HFFc6 (cell line): ENCODE data around the gene BDP1. TPM values are rescaled to one million over a fixed set of nuclear protein-coding genes. Genes with fewer than 3 reads are reported as not detected.
"Not testable (repeated sequence)": the region's sequence is repeated elsewhere in the genome, so short reads cannot be mapped to it uniquely, and the experiment has no call there.

Experiments
- DNase-seq: peaks from one replicate; pipeline ENCODE4 v3.0.0-alpha.2; 2018
- H3K27ac Mint-ChIP-seq: 2 replicates; pipeline ENCODE4 v1.8.0; 2020; ENCODE audit warnings: mild to moderate bottlenecking, mixed read lengths
- H3K27me3 Mint-ChIP-seq: 2 replicates; pipeline ENCODE4 v1.8.0; 2021; ENCODE audit warnings: mild to moderate bottlenecking, moderate library complexity, mixed read lengths; ENCODE audit not compliant: insufficient read depth
- H3K36me3 Mint-ChIP-seq: 2 replicates; pipeline ENCODE4 v1.8.0; 2021; ENCODE audit warnings: low read depth, mixed read lengths
- H3K4me1 Mint-ChIP-seq: 2 replicates; pipeline ENCODE4 v1.8.0; 2020; ENCODE audit warnings: low read depth, mixed read lengths
- H3K4me3 Mint-ChIP-seq: 2 replicates; pipeline ENCODE4 v1.8.0; 2020; ENCODE audit warnings: mild to moderate bottlenecking, moderate library complexity, mixed read lengths
- H3K9me3 Mint-ChIP-seq: 2 replicates; pipeline ENCODE4 v1.8.0; 2020; ENCODE audit warnings: mild to moderate bottlenecking, mixed read lengths
- total RNA-seq, 6 experiments: library from RNA; stranded (reverse); fragmentation: NEBNext Ultra II Directional; extraction: Animal tissue kit (Norgen Biotek cat#: 25700); gene quantifications; 2 replicates in 1 of 6; 3 replicates in 5 of 6; pipeline ENCODE4 v1.2.3, GENCODE V29; 2021
- TF ChIP-seq, protein P1 (sequence below): fragments of 200-600 bp; sonication (generic); IDR thresholded peaks from 2 replicates; pipeline ENCODE4 v1.5.0; 2021; ENCODE audit warnings: antibody characterized with exemption, mild to moderate bottlenecking

The BDP1 gene
- total RNA-seq, 6 experiments from 2014 or later: 13.1 to 15.9 (median 14.8) TPM

DNA sequence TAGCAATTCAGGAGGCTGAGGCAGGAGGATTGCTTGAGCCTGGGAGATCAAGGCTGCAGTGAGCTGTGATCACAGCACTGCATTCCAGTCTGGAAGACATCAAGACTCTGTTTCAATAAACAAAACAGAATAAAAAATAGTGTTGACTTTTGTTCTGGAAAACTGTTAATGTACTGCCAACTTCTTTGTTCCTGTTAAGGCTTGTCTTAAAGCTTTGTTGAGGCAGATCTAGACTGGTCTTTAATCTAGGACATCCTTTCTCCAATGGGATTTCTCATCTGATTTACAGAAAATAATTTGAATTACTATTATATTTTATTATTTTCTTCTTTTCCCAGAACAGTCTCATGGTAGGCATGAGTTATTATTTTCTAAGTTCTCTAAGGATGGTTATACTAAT lies 26.0 kb downstream of the BDP1 start:
- Mint-ChIP-seq H3K36me3 (peaks cover 20% of the 10 kb centered on the region), H3K9me3 (no peaks in the 10 kb centered on the region), H3K27ac (no peak overlapping the region), H3K4me3 (no peak overlapping the region), H3K4me1 (peaks cover 29% of the 10 kb centered on the region), H3K27me3 (no peaks in the 10 kb centered on the region; the same call in 1 of the 2 replicates)
- TF ChIP-seq, protein P1, sequence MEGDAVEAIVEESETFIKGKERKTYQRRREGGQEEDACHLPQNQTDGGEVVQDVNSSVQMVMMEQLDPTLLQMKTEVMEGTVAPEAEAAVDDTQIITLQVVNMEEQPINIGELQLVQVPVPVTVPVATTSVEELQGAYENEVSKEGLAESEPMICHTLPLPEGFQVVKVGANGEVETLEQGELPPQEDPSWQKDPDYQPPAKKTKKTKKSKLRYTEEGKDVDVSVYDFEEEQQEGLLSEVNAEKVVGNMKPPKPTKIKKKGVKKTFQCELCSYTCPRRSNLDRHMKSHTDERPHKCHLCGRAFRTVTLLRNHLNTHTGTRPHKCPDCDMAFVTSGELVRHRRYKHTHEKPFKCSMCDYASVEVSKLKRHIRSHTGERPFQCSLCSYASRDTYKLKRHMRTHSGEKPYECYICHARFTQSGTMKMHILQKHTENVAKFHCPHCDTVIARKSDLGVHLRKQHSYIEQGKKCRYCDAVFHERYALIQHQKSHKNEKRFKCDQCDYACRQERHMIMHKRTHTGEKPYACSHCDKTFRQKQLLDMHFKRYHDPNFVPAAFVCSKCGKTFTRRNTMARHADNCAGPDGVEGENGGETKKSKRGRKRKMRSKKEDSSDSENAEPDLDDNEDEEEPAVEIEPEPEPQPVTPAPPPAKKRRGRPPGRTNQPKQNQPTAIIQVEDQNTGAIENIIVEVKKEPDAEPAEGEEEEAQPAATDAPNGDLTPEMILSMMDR: no peak
- DNase-seq: no peak

DNA sequence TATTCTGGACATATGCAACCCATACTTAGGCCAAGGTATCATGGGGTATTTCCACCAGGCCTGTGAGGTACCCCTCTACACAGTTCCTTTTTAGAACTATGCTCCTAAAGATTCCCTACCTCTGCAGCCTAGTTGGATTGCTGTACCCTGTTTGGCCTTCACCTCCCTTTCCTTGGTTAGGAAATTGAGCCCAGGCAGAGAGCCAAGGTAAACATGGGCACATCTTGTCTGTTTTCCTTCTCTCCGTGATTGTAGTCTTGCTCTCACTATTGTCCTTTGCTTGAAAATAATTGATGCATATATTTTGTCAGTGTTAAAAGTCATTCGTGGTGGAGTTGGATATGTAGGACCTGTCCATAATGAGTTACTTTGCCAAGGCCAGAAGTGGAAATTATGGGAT lies 26.7 kb downstream of the BDP1 start:
- peak overlapping the region; percentile 12 for H3K27ac Mint-ChIP-seq
- no peak overlapping the region for H3K4me3 Mint-ChIP-seq
- H3K36me3 Mint-ChIP-seq: peaks cover 20% of the 10 kb centered on the region
- no peaks in the 10 kb centered on the region; the same call in 1 of the 2 replicates for H3K27me3 Mint-ChIP-seq
- TF ChIP-seq, protein P1: no peak
- H3K9me3 Mint-ChIP-seq: no peaks in the 10 kb centered on the region
- H3K4me1 Mint-ChIP-seq: peaks cover 29% of the 10 kb centered on the region
- DNase-seq: peak; percentile 12

DNA sequence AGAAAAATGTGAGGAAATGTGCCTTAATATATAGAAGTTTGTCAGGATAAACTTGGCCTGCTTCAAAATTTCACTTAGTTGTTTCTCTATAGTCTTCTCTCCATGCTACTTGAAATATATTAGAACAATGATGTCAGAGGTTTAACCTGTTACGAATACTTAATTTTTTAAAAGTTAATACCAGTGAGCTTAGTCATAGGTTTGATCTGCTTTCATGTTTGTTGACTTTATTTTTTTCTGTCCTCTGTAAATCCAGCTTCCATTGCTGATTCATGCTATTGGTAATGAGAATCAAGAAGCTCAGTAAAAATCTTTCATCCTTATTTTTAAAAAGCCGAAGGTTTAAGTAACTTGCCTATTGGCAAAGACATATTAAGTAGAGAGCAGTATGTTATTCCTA lies 27.9 kb downstream of the BDP1 start:
- Mint-ChIP-seq H3K36me3 (peaks cover 20% of the 10 kb centered on the region), H3K27ac (peak overlapping the region; percentile 81)

DNA sequence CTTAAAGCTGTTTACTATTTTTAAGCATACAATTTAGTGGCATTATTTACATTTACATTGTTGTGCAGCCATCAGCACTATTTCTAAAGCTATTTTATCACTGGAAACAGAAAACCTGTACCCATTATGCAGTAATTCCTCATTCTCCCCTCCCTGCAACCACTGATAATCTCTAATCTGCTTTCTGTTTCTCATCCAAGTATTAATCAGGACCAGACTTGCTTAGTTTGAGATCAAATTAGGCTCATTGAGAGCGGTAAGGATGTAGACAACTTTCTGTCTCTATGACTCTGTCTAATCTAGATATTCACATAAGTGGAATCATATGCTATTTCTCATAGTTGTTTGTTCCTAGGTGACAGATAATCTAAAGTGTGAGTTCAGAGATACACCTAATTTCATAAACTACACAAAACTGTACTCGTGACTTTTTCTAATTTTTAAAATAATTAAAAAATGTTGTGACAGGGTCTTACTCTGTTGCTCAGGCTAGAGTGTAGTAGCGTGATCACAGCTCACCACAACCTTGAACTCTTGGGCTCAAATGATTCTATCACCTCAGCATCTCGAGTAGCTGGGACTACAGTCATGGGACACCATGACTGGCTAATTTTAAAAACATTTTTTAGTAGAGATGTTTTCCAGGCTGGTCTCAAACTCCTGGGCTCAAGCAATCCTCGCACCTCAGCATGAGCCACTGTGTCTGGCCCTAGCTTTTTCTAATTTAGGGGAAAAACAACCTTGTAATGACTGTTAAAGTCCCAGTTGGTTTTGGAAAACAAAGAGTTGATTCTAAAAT lies 37.6 kb downstream of the BDP1 start:
- Mint-ChIP-seq H3K27me3 (no peaks in the 10 kb centered on the region), H3K4me3 (no peak overlapping the region), H3K4me1 (no peaks in the 10 kb centered on the region), H3K9me3 (no peaks in the 10 kb centered on the region), H3K27ac (no peak overlapping the region), H3K36me3 (peaks cover 23% of the 10 kb centered on the region)
- TF ChIP-seq, protein P1: no peak
- no peak for DNase-seq

More for the DNA sequence above, 27.9 kb downstream of the BDP1 start:
- no peak overlapping the region; the same call in 1 of the 2 replicates for H3K4me3 Mint-ChIP-seq
- H3K4me1 Mint-ChIP-seq: peaks cover 29% of the 10 kb centered on the region
- peak; percentile 84 for DNase-seq
- no peaks in the 10 kb centered on the region; the same call in 1 of the 2 replicates for H3K27me3 Mint-ChIP-seq
- TF ChIP-seq, protein P1: no peak
- no peaks in the 10 kb centered on the region for H3K9me3 Mint-ChIP-seq

DNA sequence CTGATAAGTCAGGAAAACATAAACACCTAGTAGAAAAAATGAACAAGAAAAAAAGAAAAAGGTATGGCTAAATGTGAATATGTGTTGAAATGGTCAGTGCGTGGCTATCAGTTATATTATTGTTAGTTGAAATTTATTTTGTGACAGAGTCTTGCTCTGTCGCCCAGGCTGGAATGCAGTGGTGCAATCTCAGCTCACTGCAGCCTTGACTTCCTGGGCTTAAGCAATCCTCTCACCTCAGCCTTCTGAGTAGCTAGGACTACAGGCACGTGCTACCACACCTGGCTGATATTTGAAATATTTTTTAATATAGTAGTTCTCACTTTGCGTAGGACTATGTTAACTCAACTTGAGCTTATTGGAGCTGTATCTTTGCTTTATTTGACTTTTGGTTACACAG lies 38.8 kb downstream of the BDP1 start:
- not testable (repeated sequence) for DNase-seq, H3K27ac Mint-ChIP-seq, H3K27me3 Mint-ChIP-seq, H3K4me1 Mint-ChIP-seq, H3K9me3 Mint-ChIP-seq, H3K4me3 Mint-ChIP-seq
- peaks cover 23% of the 10 kb centered on the region for H3K36me3 Mint-ChIP-seq

DNA sequence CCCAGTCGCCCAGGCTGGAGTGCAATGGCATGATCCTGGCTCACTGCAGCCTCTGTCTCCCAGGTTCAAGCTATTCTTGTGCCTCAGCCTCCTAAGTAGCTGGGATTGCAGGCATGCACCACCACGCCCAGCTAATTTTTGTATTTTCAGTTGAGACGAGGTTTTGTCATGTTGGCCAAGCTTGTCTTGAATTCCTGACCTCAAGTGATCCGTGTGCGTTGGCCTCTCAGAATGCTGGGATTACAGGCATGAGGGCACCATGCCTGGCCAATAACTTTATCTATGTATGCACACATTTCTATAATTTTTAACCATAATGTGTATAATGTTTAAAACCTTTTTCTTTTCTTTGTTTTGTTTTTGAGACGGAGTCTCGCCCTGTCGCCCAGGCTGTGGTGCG lies 43.3 kb downstream of the BDP1 start:
- H3K27me3 Mint-ChIP-seq, H3K4me3 Mint-ChIP-seq, H3K4me1 Mint-ChIP-seq, DNase-seq, H3K27ac Mint-ChIP-seq, H3K9me3 Mint-ChIP-seq: not testable (repeated sequence)
- peaks cover 22% of the 10 kb centered on the region for H3K36me3 Mint-ChIP-seq
